ENCODE results near the gene PDIA5.
A peak's percentile ranks its signal among the peaks of the same experiment; 100 is the strongest.

The PDIA5 gene

DNA sequence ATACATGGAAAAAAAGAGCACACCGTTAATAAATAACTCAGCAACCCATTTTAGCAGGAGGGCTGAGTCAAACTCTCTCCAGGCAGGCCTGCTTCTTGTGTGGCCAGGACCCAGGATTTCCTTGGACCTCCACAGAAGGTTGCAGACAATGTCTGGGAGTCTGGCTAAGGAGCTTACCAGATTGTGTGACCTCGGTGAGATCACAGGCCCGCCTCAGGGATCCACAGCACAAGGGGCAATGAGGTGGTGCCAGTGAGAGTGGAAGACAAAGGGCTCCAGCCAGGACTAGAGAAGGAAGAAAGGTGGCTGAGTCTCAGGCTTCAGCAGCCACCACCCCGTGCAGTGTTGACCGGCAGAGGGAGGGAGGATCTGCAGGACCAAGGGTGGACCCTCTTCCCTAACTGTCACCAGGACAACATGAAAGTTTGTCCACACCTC lies 102.7 kb downstream of the PDIA5 start:
- DNase-seq (ENCODE audit: low read depth) = no peak

DNA sequence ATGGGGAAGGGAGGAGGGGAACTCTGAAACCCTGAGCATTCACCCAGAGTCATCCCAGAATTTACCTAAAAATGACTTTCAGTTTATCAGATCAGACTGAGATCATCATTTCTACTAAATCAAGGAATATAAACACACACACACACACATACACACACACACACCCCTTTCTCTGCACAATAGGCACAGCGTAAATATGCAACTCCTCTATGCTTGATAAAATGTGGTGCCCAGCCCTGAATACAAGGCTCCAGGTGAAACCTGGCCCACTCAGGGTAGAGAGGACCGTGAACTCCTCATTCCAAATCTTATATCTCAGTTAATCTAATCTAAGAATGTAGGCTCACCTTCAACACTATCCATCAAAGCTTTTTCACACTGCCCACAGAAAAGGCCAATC lies 103.1 kb downstream of the PDIA5 start:
- no peak for DNase-seq (ENCODE audit: low read depth)

GRCh38 chr3:123180791-123181190 lies 114.0 kb downstream of the PDIA5 start:
- DNase-seq (ENCODE audit: low read depth) = no peak

DNA sequence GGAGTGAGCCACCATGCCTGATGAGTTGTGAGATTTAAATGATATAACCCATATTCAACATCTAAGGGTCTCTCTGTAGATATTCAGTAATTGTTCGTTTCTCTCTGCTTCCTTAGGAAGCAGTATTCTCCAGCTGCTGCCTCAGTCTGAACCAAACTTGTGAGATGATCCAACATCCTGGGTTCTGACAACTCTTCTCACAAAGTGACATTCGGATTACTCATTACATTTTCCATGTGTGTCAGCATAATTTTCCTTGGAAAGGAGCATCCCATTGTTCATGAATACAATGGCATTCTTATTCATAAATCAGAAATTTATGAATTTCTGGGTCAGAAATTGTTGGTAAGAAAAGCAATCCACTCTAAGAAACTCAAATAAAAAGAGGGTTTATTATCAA lies 119.9 kb downstream of the PDIA5 start:
- no peak for DNase-seq (ENCODE audit: low read depth)

GRCh38 chr3:123188058-123188457 lies 121.2 kb downstream of the PDIA5 start:
- DNase-seq (ENCODE audit: low read depth) = no peak

GRCh38 chr3:123193448-123194101 lies 126.8 kb downstream of the PDIA5 start:
- no peak for DNase-seq (ENCODE audit: low read depth)

DNA sequence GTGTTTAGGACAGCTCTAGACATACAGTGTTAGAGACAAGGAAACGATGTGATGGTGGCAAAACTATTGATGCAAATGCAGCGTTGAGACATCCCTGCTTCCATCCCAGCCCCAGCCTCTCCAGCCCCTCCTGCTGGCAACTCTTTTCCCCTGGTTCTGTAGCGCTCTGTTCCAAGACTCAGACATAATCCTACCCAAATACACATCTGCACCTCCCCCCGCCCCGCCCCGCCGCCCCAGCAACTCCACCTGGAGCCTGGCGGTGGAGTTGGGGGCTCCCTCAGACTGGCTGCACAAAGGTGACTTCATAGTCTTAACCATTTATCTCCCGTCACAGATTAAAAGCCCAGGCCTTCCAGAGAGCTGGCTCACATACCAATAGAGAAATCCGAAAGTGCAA lies 127.7 kb downstream of the PDIA5 start:
- no peak for DNase-seq (ENCODE audit: low read depth)

- no peak for DNase-seq (ENCODE audit: low read depth)
Observed at GRCh38 chr3:123198372-123198771, 131.5 kb downstream of the PDIA5 start.

- DNase-seq (ENCODE audit: low read depth) = no peak
Observed at GRCh38 chr3:123201223-123201556, 134.4 kb downstream of the PDIA5 start.

- DNase-seq (ENCODE audit: low read depth) = peak; percentile 90
Observed at GRCh38 chr3:123201557-123202427, 135.0 kb downstream of the PDIA5 start, which contains the start of gene SEC22A. Gene SEC22A (plus strand): TSS chr3:123201943. CDS start chr3:123209218, 7,275 bp downstream.

DNA sequence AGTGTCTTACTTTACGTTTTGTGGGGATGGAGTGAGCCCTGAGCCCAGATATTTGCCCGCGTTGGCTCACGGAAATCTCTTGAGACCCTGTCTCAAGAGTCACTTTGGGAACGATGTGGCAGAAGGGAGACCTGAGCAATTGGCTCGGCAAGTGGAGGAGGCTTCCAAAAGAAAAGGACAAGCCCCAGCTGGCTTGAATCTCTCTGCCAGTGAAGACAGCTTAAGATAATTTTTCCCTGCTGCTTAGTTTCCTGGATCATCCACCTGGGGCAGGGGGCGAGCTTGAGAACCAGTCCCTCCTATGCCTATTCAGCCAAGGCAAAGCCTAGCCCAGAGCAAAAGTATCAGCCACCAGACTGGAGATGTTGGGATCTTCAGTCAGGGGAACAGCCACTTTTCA lies 135.6 kb downstream of the PDIA5 start:
- DNase-seq (ENCODE audit: low read depth) = no peak

Measured in activated T-helper 1 cell treated with Interleukin-2 at 50 U/mL for 16 hours (primary cell).